MM.1S (cell line): Measurements from ENCODE around the gene NME7.

Experiments
- DNase-seq: peaks from one replicate; pipeline ENCODE4 v3.0.0-alpha.2; 2015
- H2AFZ ChIP-seq: fragments of 300-600 bp; sonication (generic); 2 replicates; pipeline ENCODE4 v1.6.0; 2016; ENCODE audit warnings: antibody characterized with exemption, low read length
- H3F3A ChIP-seq: fragments of 300-600 bp; sonication (generic); 2 replicates; pipeline ENCODE4 v1.6.1; 2016; ENCODE audit warnings: mild to moderate bottlenecking, antibody characterized with exemption, low read length, moderate library complexity, mixed read lengths; ENCODE audit not compliant: insufficient read depth
- H3K27ac ChIP-seq: fragments of 300-600 bp; sonication (generic); 2 replicates; pipeline ENCODE4 v1.5.1; 2016; ENCODE audit warnings: mild to moderate bottlenecking, low read length
- H3K27me3 ChIP-seq: fragments of 300-600 bp; sonication (generic); replicated peaks from 2 replicates; pipeline ENCODE4 v1.6.0; 2016; ENCODE audit warnings: low read length; ENCODE audit not compliant: insufficient read depth
- H3K36me3 ChIP-seq: fragments of 300-600 bp; sonication (generic); replicated peaks from 2 replicates; pipeline ENCODE4 v1.6.1; 2016; ENCODE audit warnings: mild to moderate bottlenecking, low read length, mixed read lengths; ENCODE audit not compliant: insufficient read depth
- H3K4me1 ChIP-seq: fragments of 300-600 bp; sonication (generic); 2 replicates; pipeline ENCODE4 v1.6.1; 2016; ENCODE audit warnings: low read length, mixed read lengths
- H3K4me2 ChIP-seq: fragments of 300-600 bp; sonication (generic); 2 replicates; pipeline ENCODE4 v1.6.0; 2016; ENCODE audit warnings: low read depth, low read length
- H3K4me3 ChIP-seq: fragments of 300-600 bp; sonication (generic); 2 replicates; pipeline ENCODE4 v1.5.1; 2016; ENCODE audit warnings: low read length, mixed read lengths
- H3K79me2 ChIP-seq: fragments of 300-600 bp; sonication (generic); 2 replicates; pipeline ENCODE4 v1.6.1; 2016; ENCODE audit warnings: mixed run types, low read length, mixed read lengths
- H3K9ac ChIP-seq: fragments of 300-600 bp; sonication (generic); 2 replicates; pipeline ENCODE4 v1.6.1; 2016; ENCODE audit warnings: low read length, mixed read lengths
- H3K9me2 ChIP-seq: fragments of 300-600 bp; sonication (generic); replicated peaks from 2 replicates; pipeline ENCODE4 v1.6.1; 2016; ENCODE audit warnings: mild to moderate bottlenecking, low read length, mixed read lengths; ENCODE audit not compliant: insufficient read depth
- H3K9me3 ChIP-seq: fragments of 300-600 bp; sonication (generic); replicated peaks from 2 replicates; pipeline ENCODE4 v1.6.1; 2016; ENCODE audit warnings: mild to moderate bottlenecking, low read length, mixed read lengths; ENCODE audit not compliant: insufficient read depth
- H4K20me1 ChIP-seq: fragments of 300-600 bp; sonication (generic); 2 replicates; pipeline ENCODE4 v1.6.1; 2016; ENCODE audit warnings: mild to moderate bottlenecking, low read length, moderate library complexity, mixed read lengths; ENCODE audit not compliant: insufficient read depth
- EZH2 ChIP-seq: fragments of 300-600 bp; sonication (generic); optimal IDR thresholded peaks from 2 replicates; pipeline ENCODE3; 2017; ENCODE audit warnings: low read depth, mild to moderate bottlenecking, antibody characterized with exemption, low read length, mixed read lengths
- EZH2phosphoT487 ChIP-seq: fragments of 300-600 bp; sonication (generic); IDR thresholded peaks from 2 replicates; pipeline ENCODE4 v1.6.1; 2018; ENCODE audit warnings: antibody characterized with exemption, low read length
- TF ChIP-seq, protein P1 (sequence below): fragments of 300-600 bp; sonication (generic); IDR thresholded peaks from 2 replicates; pipeline ENCODE4 v1.5.1; 2016; ENCODE audit warnings: antibody characterized with exemption, low read length, mixed read lengths

Gene NME7

DNA sequence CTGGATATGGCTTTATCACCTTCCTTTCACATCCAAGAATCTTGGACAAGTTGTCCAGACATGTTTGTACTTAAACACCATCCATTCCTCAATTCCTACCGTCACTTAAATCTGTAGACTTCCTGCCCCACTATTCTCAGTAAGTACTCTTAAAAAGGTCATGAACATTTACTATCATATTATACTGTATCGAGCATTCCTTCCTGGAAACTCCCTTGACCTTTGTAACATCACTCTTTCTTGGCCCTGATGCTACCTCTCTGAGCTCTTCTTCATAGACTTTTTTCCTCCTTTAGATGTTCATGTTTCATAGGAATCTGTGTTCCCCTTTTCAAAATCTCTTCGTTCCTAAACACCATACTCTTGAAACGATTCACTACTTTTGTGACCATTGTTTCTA lies 15.9 kb upstream of the NME7 start:
- H3K36me3 ChIP-seq: no peaks in the 10 kb centered on the region

DNA sequence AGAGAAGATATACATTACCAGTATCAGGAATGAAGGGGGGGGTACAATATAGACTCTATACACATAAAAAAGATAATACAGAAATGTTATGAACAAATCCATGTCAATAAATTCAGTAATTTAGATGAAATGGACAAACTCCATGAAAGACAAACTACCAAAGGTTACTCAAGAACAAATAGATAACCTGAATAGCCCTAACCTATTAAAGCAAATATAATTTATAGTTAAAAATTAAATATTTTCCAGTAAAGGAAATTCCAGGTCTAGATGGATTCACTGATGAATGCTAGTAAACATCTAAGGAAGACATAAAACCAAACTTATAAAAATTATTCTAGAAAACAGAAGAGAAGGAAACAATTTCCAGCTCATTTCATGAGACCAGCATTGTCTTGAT lies 13.6 kb upstream of the NME7 start:
- Histone ChIP-seq H3K4me1 (no peaks in the 10 kb centered on the region), H3K27ac (no peak overlapping the region), H3K4me3 (no peak overlapping the region), H3K9ac (no peak overlapping the region), H4K20me1 (no peaks in the 10 kb centered on the region), H3F3A (no peaks in the 10 kb centered on the region), H3K27me3 (no peaks in the 10 kb centered on the region), H2AFZ (no peak overlapping the region), H3K9me2 (no peaks in the 10 kb centered on the region), H3K4me2 (no peak overlapping the region), H3K9me3 (no peaks in the 10 kb centered on the region), H3K36me3 (no peaks in the 10 kb centered on the region), H3K79me2 (no peaks in the 10 kb centered on the region)
- TF ChIP-seq EZH2phosphoT487: no peak
- TF ChIP-seq, protein P1, sequence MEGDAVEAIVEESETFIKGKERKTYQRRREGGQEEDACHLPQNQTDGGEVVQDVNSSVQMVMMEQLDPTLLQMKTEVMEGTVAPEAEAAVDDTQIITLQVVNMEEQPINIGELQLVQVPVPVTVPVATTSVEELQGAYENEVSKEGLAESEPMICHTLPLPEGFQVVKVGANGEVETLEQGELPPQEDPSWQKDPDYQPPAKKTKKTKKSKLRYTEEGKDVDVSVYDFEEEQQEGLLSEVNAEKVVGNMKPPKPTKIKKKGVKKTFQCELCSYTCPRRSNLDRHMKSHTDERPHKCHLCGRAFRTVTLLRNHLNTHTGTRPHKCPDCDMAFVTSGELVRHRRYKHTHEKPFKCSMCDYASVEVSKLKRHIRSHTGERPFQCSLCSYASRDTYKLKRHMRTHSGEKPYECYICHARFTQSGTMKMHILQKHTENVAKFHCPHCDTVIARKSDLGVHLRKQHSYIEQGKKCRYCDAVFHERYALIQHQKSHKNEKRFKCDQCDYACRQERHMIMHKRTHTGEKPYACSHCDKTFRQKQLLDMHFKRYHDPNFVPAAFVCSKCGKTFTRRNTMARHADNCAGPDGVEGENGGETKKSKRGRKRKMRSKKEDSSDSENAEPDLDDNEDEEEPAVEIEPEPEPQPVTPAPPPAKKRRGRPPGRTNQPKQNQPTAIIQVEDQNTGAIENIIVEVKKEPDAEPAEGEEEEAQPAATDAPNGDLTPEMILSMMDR: no peak
- TF ChIP-seq EZH2: no peak
- no peak for DNase-seq

More for the DNA sequence above, 15.9 kb upstream of the NME7 start:
- Histone ChIP-seq H3K9me2 (no peaks in the 10 kb centered on the region), H3K4me2 (no peak overlapping the region), H3K4me3 (no peak overlapping the region), H3K9ac (no peak overlapping the region), H3K27ac (no peak overlapping the region), H3K27me3 (no peaks in the 10 kb centered on the region), H2AFZ (no peak overlapping the region), H4K20me1 (no peaks in the 10 kb centered on the region), H3K79me2 (no peaks in the 10 kb centered on the region), H3K4me1 (no peaks in the 10 kb centered on the region), H3F3A (no peaks in the 10 kb centered on the region), H3K9me3 (no peaks in the 10 kb centered on the region)
- TF ChIP-seq EZH2: no peak
- no peak for TF ChIP-seq EZH2phosphoT487
- TF ChIP-seq, protein P1: no peak
- no peak for DNase-seq

DNA sequence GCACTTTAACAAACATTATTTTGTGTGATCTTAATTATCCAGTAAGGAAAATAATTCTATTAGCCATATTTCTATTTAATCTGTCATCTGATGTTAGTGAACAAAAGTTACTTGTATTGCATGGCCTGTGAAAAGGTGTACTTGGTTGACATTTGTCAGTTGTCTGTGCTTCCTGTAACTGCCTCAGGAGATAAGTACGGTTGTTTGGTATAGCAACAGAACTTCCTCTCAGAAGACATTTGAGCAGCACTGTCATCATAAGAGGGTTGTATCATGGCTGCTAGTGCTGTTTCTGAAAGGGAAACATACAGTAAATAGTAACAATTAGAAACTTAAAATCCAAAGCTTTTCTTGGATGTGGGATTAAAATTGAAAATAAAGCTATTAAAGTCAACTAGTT lies 3.8 kb upstream of the NME7 start:
- 0 out of 2 replicates have a peak, but pooled peaks cover 4% of the 10 kb centered on the region for H3K36me3 ChIP-seq
- TF ChIP-seq EZH2 (no peak), EZH2phosphoT487 (no peak)
- no peak overlapping the region for H3K4me2 ChIP-seq
- H3K9me2 ChIP-seq: no peaks in the 10 kb centered on the region
- peaks cover 13% of the 10 kb centered on the region for H3K79me2 ChIP-seq
- H3K9me3 ChIP-seq: no peaks in the 10 kb centered on the region
- no peak overlapping the region for H2AFZ ChIP-seq
- H3K9ac ChIP-seq: no peak overlapping the region
- peaks cover 12% of the 10 kb centered on the region for H3K4me1 ChIP-seq
- no peaks in the 10 kb centered on the region for H4K20me1 ChIP-seq
- H3K27ac ChIP-seq: no peak overlapping the region
- no peak overlapping the region for H3K4me3 ChIP-seq
- H3K27me3 ChIP-seq: no peaks in the 10 kb centered on the region
- H3F3A ChIP-seq: peaks cover 14% of the 10 kb centered on the region
- DNase-seq: no peak

DNA sequence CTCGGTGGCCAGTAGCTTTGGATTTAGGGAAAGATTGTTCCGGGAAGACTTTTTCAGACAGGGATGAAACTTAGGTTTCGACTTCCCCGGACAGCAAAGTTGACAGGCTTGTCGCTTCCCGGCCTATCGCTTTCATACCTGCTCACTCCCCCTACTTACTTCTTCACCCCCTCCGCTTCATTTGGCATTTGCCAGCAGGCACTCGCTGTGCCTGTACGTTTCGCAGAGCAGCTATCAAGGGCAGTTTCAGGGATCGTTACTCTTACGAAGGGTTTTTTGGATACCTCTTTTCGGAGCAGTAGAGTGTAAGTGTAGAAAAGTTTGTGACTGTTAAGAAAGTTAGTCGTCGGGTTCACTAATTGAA lies 791 bp upstream of the NME7 start:
- no peaks in the 10 kb centered on the region for H4K20me1 ChIP-seq
- peaks cover 14% of the 10 kb centered on the region for H3F3A ChIP-seq
- peak overlapping the region; percentile 70 for H3K4me2 ChIP-seq
- H3K9me3 ChIP-seq: no peaks in the 10 kb centered on the region
- H3K4me3 ChIP-seq: peak overlapping the region; percentile 86
- 0 out of 2 replicates have a peak, but pooled peaks cover 4% of the 10 kb centered on the region for H3K36me3 ChIP-seq
- peaks cover 13% of the 10 kb centered on the region for H3K79me2 ChIP-seq
- H2AFZ ChIP-seq: peak overlapping the region; percentile 81
- peak overlapping the region; percentile 67 for H3K9ac ChIP-seq
- no peaks in the 10 kb centered on the region for H3K9me2 ChIP-seq
- peaks cover 12% of the 10 kb centered on the region for H3K4me1 ChIP-seq
- H3K27me3 ChIP-seq: no peaks in the 10 kb centered on the region
- DNase-seq: peak; percentile 59
- no peak for TF ChIP-seq EZH2phosphoT487
- TF ChIP-seq EZH2: no peak
- TF ChIP-seq, protein P1: no peak
- H3K27ac ChIP-seq: peak overlapping the region; percentile 84
